GM10266 (cell line): ENCODE measurements around the gene GTF2H2C.
"Not testable (repeated sequence)": the region's sequence is repeated elsewhere in the genome, so short reads cannot be mapped to it uniquely, and the experiment has no call there.

Experiments
- DNase-seq: peaks from one replicate; pipeline ENCODE4 v3.0.0; 2012; ENCODE audit errors: extremely low spot score
- CTCF ChIP-seq: IDR thresholded peaks from 2 replicates; pipeline ENCODE4 v1.5.1; 2012; ENCODE audit warnings: mild to moderate bottlenecking, low read depth; ENCODE audit not compliant: control insufficient read depth, insufficient read depth; ENCODE audit errors: missing control alignments

Gene GTF2H2C

GRCh38 chr5:69559908-69560330 lies at the start of gene GTF2H2C:
GTF2H2C (plus strand) TSS chr5:69560191; CDS start chr5:69565133, 4,942 bp downstream.
- TF ChIP-seq CTCF = peak; percentile 43
- not testable (repeated sequence) for DNase-seq

- DNase-seq = no peak
- no peak for TF ChIP-seq CTCF
Observed at GRCh38 chr5:69510694-69511093, 49.3 kb upstream of the GTF2H2C start.

GRCh38 chr5:69512740-69513260 lies 47.2 kb upstream of the GTF2H2C start:
- DNase-seq = no peak
- TF ChIP-seq CTCF = no peak

- DNase-seq = not testable (repeated sequence)
Observed at GRCh38 chr5:69515570-69515969, 44.4 kb upstream of the GTF2H2C start.

- TF ChIP-seq CTCF = no peak
- no peak for DNase-seq
Observed at GRCh38 chr5:69516769-69517168, 43.2 kb upstream of the GTF2H2C start.

GRCh38 chr5:69517763-69518212 lies 42.2 kb upstream of the GTF2H2C start:
- no peak for DNase-seq
- TF ChIP-seq CTCF = no peak

GRCh38 chr5:69519285-69519684 lies 40.7 kb upstream of the GTF2H2C start:
- no peak for TF ChIP-seq CTCF
- no peak for DNase-seq

GRCh38 chr5:69522035-69522434 lies 38.0 kb upstream of the GTF2H2C start:
- TF ChIP-seq CTCF = no peak
- DNase-seq = no peak
